ENCODE measurements around the gene SRP14.
"Not testable (repeated sequence)": the region's sequence is repeated elsewhere in the genome, so short reads cannot be mapped to it uniquely, and the experiment has no call there.

Gene SRP14
- 89.1 reads per million, percentile 80 among the genes with 10 or more reads in this experiment for total RNA-seq

- peak; percentile 89 for DNase-seq
These were observed at the start of gene SRP14 for GRCh38 chr15:40038638-40039543. SRP14 (minus strand) TSS chr15:40039181; CDS start chr15:40039116, 65 bp downstream.

- DNase-seq, result no peak
These were observed 49.3 kb upstream of the SRP14 start for GRCh38 chr15:40087991-40088928.

- no peak for DNase-seq
These were observed 48.3 kb upstream of the SRP14 start for GRCh38 chr15:40087068-40087810.

GRCh38 chr15:40085266-40085665 is 46.3 kb upstream of the SRP14 start:
- DNase-seq, result no peak

GRCh38 chr15:40084650-40085049 is 45.7 kb upstream of the SRP14 start:
- no peak for DNase-seq

- DNase-seq, result no peak
These were observed 43.4 kb upstream of the SRP14 start for GRCh38 chr15:40082195-40082883.

GRCh38 chr15:40081691-40082194 is 42.8 kb upstream of the SRP14 start:
- DNase-seq, result no peak

GRCh38 chr15:40080847-40081246 is 41.9 kb upstream of the SRP14 start:
- DNase-seq, result no peak

GRCh38 chr15:40080104-40080503 is 41.1 kb upstream of the SRP14 start:
- DNase-seq, result no peak

GRCh38 chr15:40079456-40079855 is 40.5 kb upstream of the SRP14 start:
- DNase-seq, result no peak

GRCh38 chr15:40075298-40076044 is 36.5 kb upstream of the SRP14 start:
- DNase-seq, result no peak

- not testable (repeated sequence) for DNase-seq
These were observed 35.7 kb upstream of the SRP14 start for GRCh38 chr15:40074656-40075055.

GRCh38 chr15:40073716-40074490 is 34.9 kb upstream of the SRP14 start:
- not testable (repeated sequence) for DNase-seq

GRCh38 chr15:40072216-40072990 is 33.4 kb upstream of the SRP14 start:
- no peak for DNase-seq

GRCh38 chr15:40070608-40071218 is 31.7 kb upstream of the SRP14 start:
- no peak for DNase-seq

- no peak for DNase-seq
These were observed 31.2 kb upstream of the SRP14 start for GRCh38 chr15:40070166-40070557.

- no peak for DNase-seq
These were observed 30.5 kb upstream of the SRP14 start for GRCh38 chr15:40069178-40070165.

Measured in effector CD4-positive, alpha-beta T cell (primary cell).